ENCODE results near the gene F11.

Gene F11

DNA sequence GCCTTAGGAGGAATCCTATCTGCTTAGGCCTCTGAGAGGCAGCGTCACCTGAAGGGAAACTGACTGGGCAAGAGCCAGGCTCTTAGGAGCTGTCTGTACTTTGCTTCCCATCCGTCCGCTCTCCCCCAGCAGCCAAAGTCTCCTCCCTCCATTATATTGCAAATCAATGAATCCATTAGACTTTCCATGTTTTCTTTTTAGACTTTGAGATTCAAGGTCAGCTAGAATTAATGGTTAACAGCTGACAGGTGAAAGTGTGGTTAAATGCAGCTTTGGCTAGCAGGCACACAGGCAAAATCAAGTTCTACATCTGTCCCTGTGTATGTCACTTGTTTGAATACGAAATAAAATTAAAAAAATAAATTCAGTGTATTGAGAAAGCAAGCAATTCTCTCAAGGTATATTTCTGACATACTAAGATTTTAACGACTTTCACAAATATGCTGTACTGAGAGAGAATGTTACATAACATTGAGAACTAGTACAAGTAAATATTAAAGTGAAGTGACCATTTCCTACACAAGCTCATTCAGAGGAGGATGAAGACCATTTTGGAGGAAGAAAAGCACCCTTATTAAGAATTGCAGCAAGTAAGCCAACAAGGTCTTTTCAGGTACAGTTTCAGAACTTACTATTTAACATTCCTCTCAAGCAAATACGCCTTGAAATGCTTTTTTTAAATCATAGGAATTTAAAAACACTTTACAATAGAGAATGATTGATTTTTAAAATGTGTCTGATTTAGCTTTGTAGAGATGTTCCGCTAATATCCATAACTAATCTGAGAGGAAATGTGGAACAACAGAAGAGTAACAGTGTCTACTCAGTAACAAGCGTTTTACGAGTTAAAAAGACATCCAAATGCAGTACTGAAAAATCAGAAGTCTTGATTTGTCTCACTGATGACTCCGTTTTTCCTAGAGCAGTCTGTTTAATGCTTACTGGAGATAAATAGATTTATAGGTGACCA, at the start of gene F11:
Gene F11 (plus strand): TSS at position 507 of the 970 bp plus-strand sequence. CDS start 948 bp downstream, outside the sequence.
- no peaks in the 10 kb centered on the region for H3F3A ChIP-seq (ENCODE audit: control insufficient read depth, insufficient read depth)
- H3K4me1 ChIP-seq (ENCODE audit: control insufficient read depth, low read length), result no peaks in the 10 kb centered on the region
- no peaks in the 10 kb centered on the region for H3K9me3 ChIP-seq (ENCODE audit: control insufficient read depth, insufficient read depth, low read length)
- H3K27ac ChIP-seq (ENCODE audit: low read depth, low read length), result no peak within 1 kb of the TSS
- H3K27me3 ChIP-seq (ENCODE audit: control insufficient read depth, low read length), result 0 out of 2 replicates have a peak, but pooled peaks cover 5% of the 10 kb centered on the region
- H3K4me3 ChIP-seq (ENCODE audit: low read length), result no peak within 1 kb of the TSS
- H3K4me2 ChIP-seq (ENCODE audit: low read length), result no peak within 1 kb of the TSS
- no peaks in the 10 kb centered on the region for H3K36me3 ChIP-seq (ENCODE audit: control insufficient read depth, low read length)
- H3K9me2 ChIP-seq (replicated peaks; ENCODE audit: control insufficient read depth, low read length), result no peaks in the 10 kb centered on the region
- no peaks in the 10 kb centered on the region for H3K79me2 ChIP-seq (ENCODE audit: control insufficient read depth, low read length)
- H4K20me1 ChIP-seq (ENCODE audit: control insufficient read depth, insufficient read depth, low read depth, low read length), result no peaks in the 10 kb centered on the region
- TF ChIP-seq, protein P1, sequence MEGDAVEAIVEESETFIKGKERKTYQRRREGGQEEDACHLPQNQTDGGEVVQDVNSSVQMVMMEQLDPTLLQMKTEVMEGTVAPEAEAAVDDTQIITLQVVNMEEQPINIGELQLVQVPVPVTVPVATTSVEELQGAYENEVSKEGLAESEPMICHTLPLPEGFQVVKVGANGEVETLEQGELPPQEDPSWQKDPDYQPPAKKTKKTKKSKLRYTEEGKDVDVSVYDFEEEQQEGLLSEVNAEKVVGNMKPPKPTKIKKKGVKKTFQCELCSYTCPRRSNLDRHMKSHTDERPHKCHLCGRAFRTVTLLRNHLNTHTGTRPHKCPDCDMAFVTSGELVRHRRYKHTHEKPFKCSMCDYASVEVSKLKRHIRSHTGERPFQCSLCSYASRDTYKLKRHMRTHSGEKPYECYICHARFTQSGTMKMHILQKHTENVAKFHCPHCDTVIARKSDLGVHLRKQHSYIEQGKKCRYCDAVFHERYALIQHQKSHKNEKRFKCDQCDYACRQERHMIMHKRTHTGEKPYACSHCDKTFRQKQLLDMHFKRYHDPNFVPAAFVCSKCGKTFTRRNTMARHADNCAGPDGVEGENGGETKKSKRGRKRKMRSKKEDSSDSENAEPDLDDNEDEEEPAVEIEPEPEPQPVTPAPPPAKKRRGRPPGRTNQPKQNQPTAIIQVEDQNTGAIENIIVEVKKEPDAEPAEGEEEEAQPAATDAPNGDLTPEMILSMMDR (IDR thresholded peaks at IDR 0.05; ENCODE audit: low read depth, low read length, poor library complexity, severe bottlenecking), result no peak
- no peak for TF ChIP-seq EZH2phosphoT487 (IDR thresholded peaks at IDR 0.05; ENCODE audit: borderline replicate concordance, low read length)

DNA sequence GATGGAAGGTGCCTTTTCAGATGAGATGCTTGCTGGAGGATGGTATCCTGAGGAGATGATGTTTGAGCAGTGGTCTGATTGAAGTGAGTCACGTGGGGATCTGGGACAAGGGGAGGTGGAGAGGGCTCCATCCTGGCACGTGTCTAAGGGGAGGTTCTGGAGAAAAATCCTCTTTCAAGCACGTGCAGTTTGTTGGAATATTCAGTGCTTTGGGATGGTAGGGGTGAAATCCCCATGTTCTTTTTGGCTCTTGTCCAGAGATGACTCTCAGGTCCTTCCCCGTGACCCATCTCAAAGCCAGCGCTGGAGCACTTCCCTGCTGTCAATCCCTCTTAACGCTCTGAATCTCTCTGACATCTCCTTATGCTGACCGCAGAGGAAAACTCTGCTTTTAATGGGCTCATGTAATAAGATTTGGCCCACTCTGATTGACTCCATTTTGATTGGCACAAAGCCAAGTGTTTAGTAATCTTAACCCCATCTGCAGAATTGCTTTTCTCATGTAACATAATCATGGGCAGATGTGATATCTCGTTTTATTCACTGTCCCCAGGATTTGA, 49.4 kb upstream of the F11 start:
- Histone ChIP-seq H3K4me3 (ENCODE audit: low read length) (no peak overlapping the region), H3K9me3 (ENCODE audit: control insufficient read depth, insufficient read depth, low read length) (no peaks in the 10 kb centered on the region), H3K27me3 (ENCODE audit: control insufficient read depth, low read length) (no peaks in the 10 kb centered on the region), H3K4me1 (ENCODE audit: control insufficient read depth, low read length) (no peaks in the 10 kb centered on the region), H4K20me1 (ENCODE audit: control insufficient read depth, insufficient read depth, low read depth, low read length) (no peaks in the 10 kb centered on the region), H3K36me3 (ENCODE audit: control insufficient read depth, low read length) (no peaks in the 10 kb centered on the region), H3K9me2 (replicated peaks; ENCODE audit: control insufficient read depth, low read length) (no peaks in the 10 kb centered on the region), H3K27ac (ENCODE audit: low read depth, low read length) (no peak overlapping the region), H3K79me2 (ENCODE audit: control insufficient read depth, low read length) (no peaks in the 10 kb centered on the region), H3F3A (ENCODE audit: control insufficient read depth, insufficient read depth) (no peaks in the 10 kb centered on the region), H3K4me2 (ENCODE audit: low read length) (no peak overlapping the region)
- TF ChIP-seq, protein P1 (IDR thresholded peaks at IDR 0.05; ENCODE audit: low read depth, low read length, poor library complexity, severe bottlenecking), result no peak
- no peak for TF ChIP-seq EZH2phosphoT487 (IDR thresholded peaks at IDR 0.05; ENCODE audit: borderline replicate concordance, low read length)

DNA sequence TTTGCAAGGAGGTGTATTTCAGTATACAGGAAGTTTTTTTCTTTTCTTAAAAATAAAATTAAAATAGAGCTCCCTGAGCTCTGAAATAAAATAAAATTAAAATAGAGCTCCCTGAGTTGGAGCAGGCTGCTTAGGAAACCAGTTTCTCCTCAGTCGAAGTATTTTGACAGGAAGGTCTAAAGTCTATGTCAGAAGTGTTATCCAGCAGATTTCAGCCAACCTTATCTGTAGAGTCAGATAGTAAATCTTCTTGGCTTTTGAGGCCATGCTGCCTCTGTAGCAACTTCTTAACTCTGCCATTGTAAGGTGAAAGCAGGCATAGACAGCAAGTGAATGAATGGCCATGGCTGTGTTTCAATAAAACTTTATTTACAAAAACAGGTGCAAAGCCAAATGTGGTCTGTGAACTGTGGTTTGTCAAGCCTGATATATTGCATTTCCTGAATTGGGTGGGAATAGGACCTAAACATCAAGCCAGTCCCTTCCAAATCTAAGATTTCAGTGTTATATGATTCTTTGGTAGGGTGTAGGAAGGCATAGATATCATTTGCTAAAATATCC, 48.2 kb upstream of the F11 start:
- no peaks in the 10 kb centered on the region for H3K9me2 ChIP-seq (replicated peaks; ENCODE audit: control insufficient read depth, low read length)
- TF ChIP-seq, protein P1 (IDR thresholded peaks at IDR 0.05; ENCODE audit: low read depth, low read length, poor library complexity, severe bottlenecking), result no peak
- TF ChIP-seq EZH2phosphoT487 (IDR thresholded peaks at IDR 0.05; ENCODE audit: borderline replicate concordance, low read length), result no peak

More for the DNA sequence above, 48.2 kb upstream of the F11 start:
- Histone ChIP-seq H3K79me2 (ENCODE audit: control insufficient read depth, low read length) (no peaks in the 10 kb centered on the region), H3K9me3 (ENCODE audit: control insufficient read depth, insufficient read depth, low read length) (no peaks in the 10 kb centered on the region), H3K4me3 (ENCODE audit: low read length) (no peak overlapping the region), H3K27me3 (ENCODE audit: control insufficient read depth, low read length) (no peaks in the 10 kb centered on the region), H3K4me1 (ENCODE audit: control insufficient read depth, low read length) (no peaks in the 10 kb centered on the region), H3K27ac (ENCODE audit: low read depth, low read length) (no peak overlapping the region), H4K20me1 (ENCODE audit: control insufficient read depth, insufficient read depth, low read depth, low read length) (no peaks in the 10 kb centered on the region), H3K36me3 (ENCODE audit: control insufficient read depth, low read length) (no peaks in the 10 kb centered on the region), H3K4me2 (ENCODE audit: low read length) (no peak overlapping the region), H3F3A (ENCODE audit: control insufficient read depth, insufficient read depth) (no peaks in the 10 kb centered on the region)
